HUES64 (cell line): Measurements from ENCODE around the gene DIP2C.
"Not testable (repeated sequence)": the region's sequence is repeated elsewhere in the genome, so short reads cannot be mapped to it uniquely, and the experiment has no call there.

Experiments used
- H3K27ac ChIP-seq: 2 replicates; pipeline ENCODE4 v1.7.0; 2013; ENCODE audit warnings: low read depth, low read length, inconsistent platforms
- H3K27me3 ChIP-seq: 2 replicates; pipeline ENCODE4 v1.6.1; 2013; ENCODE audit warnings: mild to moderate bottlenecking, low read length; ENCODE audit not compliant: insufficient read depth
- H3K36me3 ChIP-seq: 2 replicates; pipeline ENCODE4 v1.6.1; 2013; ENCODE audit warnings: mild to moderate bottlenecking, low read length; ENCODE audit not compliant: insufficient read depth
- H3K4me1 ChIP-seq: 2 replicates; pipeline ENCODE4 v1.6.1; 2013; ENCODE audit warnings: mild to moderate bottlenecking, low read length, moderate library complexity; ENCODE audit not compliant: insufficient read depth
- H3K4me3 ChIP-seq: 2 replicates; pipeline ENCODE4 v1.5.1; 2013; ENCODE audit warnings: mild to moderate bottlenecking, low read length, moderate library complexity
- H3K9ac ChIP-seq: 2 replicates; pipeline ENCODE4 v1.6.1; 2013; ENCODE audit warnings: mild to moderate bottlenecking, low read depth, low read length
- H3K9me3 ChIP-seq: 2 replicates; pipeline ENCODE4 v1.6.1; 2013; ENCODE audit warnings: low read depth, low read length; ENCODE audit not compliant: insufficient read depth
- WGBS: fragments of 150-250, 120-280 bp; methylation state at CpG from one replicate; pipeline ENCODE4 v1.1.7; 2013; ENCODE audit warnings: missing lambda C conversion rate; 5-methylcytosine and 5-hydroxymethylcytosine counted together

Gene DIP2C

DNA sequence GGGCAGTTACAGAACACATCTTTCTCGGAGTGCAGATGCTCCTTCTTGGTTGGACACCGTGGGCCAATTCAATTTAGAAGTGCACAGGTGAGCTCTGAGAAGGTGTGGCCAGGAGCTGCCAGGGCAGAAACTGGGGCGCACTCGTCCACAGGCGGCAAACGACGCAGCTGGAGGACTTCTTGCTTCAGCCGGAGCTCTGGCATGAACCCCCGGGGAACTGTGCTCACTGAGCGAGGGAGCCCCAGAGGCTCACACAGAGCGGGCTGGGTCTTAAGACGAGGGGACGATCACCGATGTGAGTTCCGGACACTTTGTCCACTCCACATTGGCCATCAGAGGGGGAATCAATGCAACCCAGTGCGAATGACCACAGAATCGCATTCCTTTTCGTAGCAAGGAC is 413.8 kb downstream of the DIP2C start:
- Histone ChIP-seq H3K36me3 (peaks cover 4% of the 10 kb centered on the region; the same call in 1 of the 2 replicates), H3K4me1 (no peaks in the 10 kb centered on the region), H3K27me3 (no peaks in the 10 kb centered on the region), H3K27ac (no peak overlapping the region), H3K4me3 (no peak overlapping the region), H3K9me3 (no peaks in the 10 kb centered on the region), H3K9ac (no peak overlapping the region)
- WGBS = 95% methylated on average over 18 of the region's 18 CpGs

DNA sequence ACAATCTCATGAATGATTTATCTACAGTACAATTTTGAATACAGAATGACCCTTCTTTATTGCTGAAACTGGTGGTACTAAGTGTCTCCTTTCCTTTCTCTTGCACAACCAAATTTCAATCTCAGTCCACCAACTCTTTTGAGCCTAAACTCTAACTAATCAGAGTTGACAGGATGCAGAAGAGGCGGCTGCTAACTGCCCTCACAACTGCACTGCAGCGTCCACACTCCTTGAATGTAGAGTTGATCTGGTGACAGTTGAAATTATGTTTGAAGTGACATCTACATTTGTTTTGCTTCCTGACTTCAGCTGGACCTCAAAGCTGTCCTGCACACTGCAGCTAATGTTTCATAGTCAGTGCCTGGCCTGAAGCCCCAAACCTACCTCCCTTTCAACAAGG is 414.6 kb downstream of the DIP2C start:
- H3K27ac ChIP-seq = no peak overlapping the region
- WGBS = 100% methylated on average over 2 of the region's 2 CpGs
- no peak overlapping the region for H3K4me3 ChIP-seq
- H3K4me1 ChIP-seq = no peaks in the 10 kb centered on the region
- no peak overlapping the region for H3K9ac ChIP-seq
- no peaks in the 10 kb centered on the region for H3K36me3 ChIP-seq
- H3K9me3 ChIP-seq = no peaks in the 10 kb centered on the region
- no peaks in the 10 kb centered on the region for H3K27me3 ChIP-seq

- peaks cover 8% of the 10 kb centered on the region for H3K4me1 ChIP-seq
- H3K9ac ChIP-seq = no peak overlapping the region
- 97% methylated on average over 16 of the region's 16 CpGs for WGBS
- H3K9me3 ChIP-seq = no peaks in the 10 kb centered on the region
- H3K27me3 ChIP-seq = no peaks in the 10 kb centered on the region
- H3K27ac ChIP-seq = no peak overlapping the region
- no peak overlapping the region for H3K4me3 ChIP-seq
- no peaks in the 10 kb centered on the region for H3K36me3 ChIP-seq
Observed at GRCh38 chr10:273088-273487, 416.4 kb downstream of the DIP2C start.

GRCh38 chr10:271722-272121 is 417.7 kb downstream of the DIP2C start:
- no peaks in the 10 kb centered on the region for H3K27me3 ChIP-seq
- no peaks in the 10 kb centered on the region for H3K36me3 ChIP-seq
- WGBS = 96% methylated on average over 6 of the region's 6 CpGs
- H3K9me3 ChIP-seq = no peaks in the 10 kb centered on the region
- no peak overlapping the region for H3K4me3 ChIP-seq
- peaks cover 8% of the 10 kb centered on the region for H3K4me1 ChIP-seq
- no peak overlapping the region for H3K9ac ChIP-seq
- no peak overlapping the region for H3K27ac ChIP-seq

GRCh38 chr10:271201-271600 is 418.3 kb downstream of the DIP2C start:
- H3K4me1 ChIP-seq = peaks cover 8% of the 10 kb centered on the region
- H3K9me3 ChIP-seq = no peaks in the 10 kb centered on the region
- no peak overlapping the region for H3K4me3 ChIP-seq
- no peak overlapping the region for H3K27ac ChIP-seq
- 79% methylated on average over 3 of the region's 3 CpGs for WGBS
- no peak overlapping the region for H3K9ac ChIP-seq
- H3K27me3 ChIP-seq = no peaks in the 10 kb centered on the region
- no peaks in the 10 kb centered on the region for H3K36me3 ChIP-seq

DNA sequence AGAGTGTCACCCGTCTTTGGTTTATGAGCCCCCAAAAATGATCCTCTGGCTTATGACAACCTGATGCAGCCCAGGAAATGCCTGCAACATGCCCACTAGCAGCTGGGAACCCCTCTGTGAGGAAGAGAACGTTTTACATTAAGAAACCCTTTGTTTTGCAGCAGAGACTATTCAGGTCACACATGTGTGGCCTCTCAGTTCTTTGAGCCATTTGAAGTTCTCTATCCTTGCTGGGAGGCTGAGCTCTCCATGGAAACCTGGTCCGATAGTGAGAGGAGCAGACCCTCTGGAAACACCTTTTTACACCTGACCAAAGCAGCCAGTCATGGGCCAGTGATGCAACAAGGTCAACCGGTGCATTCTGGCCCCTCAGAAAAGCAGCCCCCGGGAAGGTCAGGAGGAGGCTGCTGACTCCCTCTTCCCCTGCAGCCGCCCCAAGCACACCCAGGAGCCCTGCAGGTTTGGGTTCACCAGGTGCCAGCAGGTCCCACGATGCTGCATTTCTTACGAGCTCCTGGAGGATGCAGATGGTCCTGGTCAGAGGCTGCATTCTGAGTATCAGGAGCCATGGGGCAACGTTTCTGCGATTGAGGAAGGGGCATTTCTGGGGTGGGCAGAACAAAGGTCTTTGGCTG is 419.9 kb downstream of the DIP2C start:
- H3K27ac ChIP-seq = no peak overlapping the region
- H3K9ac ChIP-seq = no peak overlapping the region
- H3K27me3 ChIP-seq = no peaks in the 10 kb centered on the region
- no peaks in the 10 kb centered on the region for H3K9me3 ChIP-seq
- no peaks in the 10 kb centered on the region for H3K36me3 ChIP-seq
- H3K4me3 ChIP-seq = no peak overlapping the region
- H3K4me1 ChIP-seq = peaks cover 8% of the 10 kb centered on the region
- 78% methylated on average over 10 of the region's 10 CpGs for WGBS

- 91% methylated on average over 10 of the region's 11 CpGs for WGBS
- Histone ChIP-seq H3K9ac (no peak overlapping the region), H3K27me3 (no peaks in the 10 kb centered on the region), H3K4me1 (peaks cover 8% of the 10 kb centered on the region), H3K27ac (no peak overlapping the region), H3K9me3 (no peaks in the 10 kb centered on the region), H3K4me3 (no peak overlapping the region), H3K36me3 (no peaks in the 10 kb centered on the region)
Observed at GRCh38 chr10:267705-268104, 421.8 kb downstream of the DIP2C start.

DNA sequence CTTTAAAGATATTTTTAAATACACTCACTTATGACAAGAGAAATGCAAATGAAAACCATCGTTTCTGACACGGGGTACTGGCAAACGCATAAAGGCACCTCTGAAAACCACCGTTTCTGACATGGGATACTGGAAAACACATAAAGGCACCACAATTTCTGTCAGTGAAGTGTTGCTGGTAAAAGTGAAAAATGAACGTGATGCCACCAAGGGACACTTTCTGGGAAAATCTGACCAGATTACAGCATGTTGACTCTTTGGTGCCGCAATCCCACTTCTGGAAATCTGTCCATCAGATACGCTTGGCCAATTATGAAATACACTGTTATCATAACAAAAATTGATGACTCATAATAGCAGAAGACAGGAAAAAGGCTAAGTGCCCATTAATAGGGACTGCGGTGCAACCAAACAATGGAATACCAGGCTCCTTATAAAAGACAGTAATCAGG is 422.5 kb downstream of the DIP2C start:
- peaks cover 8% of the 10 kb centered on the region for H3K4me1 ChIP-seq
- 93% methylated on average over 8 of the region's 8 CpGs for WGBS
- H3K9me3 ChIP-seq = no peaks in the 10 kb centered on the region
- no peak overlapping the region for H3K4me3 ChIP-seq
- H3K9ac ChIP-seq = no peak overlapping the region
- H3K27ac ChIP-seq = no peak overlapping the region
- H3K27me3 ChIP-seq = no peaks in the 10 kb centered on the region
- H3K36me3 ChIP-seq = no peaks in the 10 kb centered on the region

- H3K4me3 ChIP-seq, H3K36me3 ChIP-seq, H3K27ac ChIP-seq, H3K9me3 ChIP-seq, H3K27me3 ChIP-seq, H3K4me1 ChIP-seq, H3K9ac ChIP-seq: not testable (repeated sequence)
- WGBS = 70% methylated on average over 2 of the region's 5 CpGs
Observed at GRCh38 chr10:265816-266588, 423.5 kb downstream of the DIP2C start.

DNA sequence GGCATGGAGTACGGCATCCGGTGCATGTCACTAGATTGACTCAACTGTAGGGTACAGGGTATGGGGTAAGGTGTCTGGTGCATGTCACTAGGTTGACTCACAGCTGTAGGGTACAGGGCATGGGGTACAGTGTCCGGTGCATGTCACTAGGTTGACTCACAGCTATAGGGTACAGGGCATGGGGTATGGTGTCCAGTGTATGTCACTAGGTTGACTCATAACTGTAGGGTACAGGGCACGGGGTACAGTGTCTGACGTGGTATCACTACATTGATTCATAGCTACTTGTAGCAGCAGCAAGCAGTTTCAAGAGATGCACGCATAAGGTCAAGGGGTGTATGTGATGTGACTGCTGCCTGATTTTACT is 424.4 kb downstream of the DIP2C start:
- not testable (repeated sequence) for H3K27ac ChIP-seq, H3K36me3 ChIP-seq, H3K4me1 ChIP-seq, H3K9me3 ChIP-seq, H3K27me3 ChIP-seq, H3K4me3 ChIP-seq, H3K9ac ChIP-seq
- 96% methylated on average over 6 of the region's 6 CpGs for WGBS

DNA sequence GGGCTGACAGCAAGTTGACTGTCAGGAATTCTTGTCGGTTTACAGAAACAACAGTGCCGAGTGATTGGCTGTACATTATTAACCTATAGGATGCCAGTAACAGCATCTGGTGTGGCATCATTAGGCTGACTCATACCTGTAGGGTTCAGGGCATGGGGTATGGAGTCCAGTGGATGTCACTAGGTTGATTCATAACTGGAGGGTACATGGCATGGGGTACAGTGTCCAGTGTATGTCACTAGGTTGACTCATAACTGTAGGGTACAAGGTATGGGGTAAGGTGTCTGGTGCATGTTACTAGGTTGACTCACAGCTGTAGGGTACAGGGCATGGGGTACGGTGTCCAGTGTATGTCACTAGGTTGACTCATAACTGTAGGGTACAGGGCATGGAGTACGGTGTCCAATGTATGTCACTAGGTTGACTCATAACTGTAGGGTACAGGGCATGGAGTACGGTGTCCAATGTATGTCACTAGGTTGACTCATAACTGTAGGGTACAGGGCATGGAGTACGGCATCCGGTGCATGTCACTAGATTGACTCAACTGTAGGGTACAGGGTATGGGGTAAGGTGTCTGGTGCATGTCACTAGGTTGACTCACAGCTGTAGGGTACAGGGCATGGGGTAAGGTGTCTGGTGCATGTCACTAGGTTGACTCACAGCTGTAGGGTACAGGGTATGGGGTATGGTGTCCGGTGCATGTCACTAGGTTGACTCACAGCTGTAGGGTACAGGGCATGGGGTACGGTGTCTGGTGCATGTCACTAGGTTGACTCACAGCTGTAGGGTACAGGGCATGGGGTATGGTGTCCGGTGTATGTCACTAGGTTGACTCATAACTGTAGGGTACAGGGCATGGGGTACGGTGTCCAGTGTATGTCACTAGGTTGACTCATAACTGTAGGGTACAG is 425.1 kb downstream of the DIP2C start:
- H3K9ac ChIP-seq, H3K36me3 ChIP-seq, H3K9me3 ChIP-seq, H3K27ac ChIP-seq, H3K27me3 ChIP-seq, H3K4me3 ChIP-seq, H3K4me1 ChIP-seq: not testable (repeated sequence)
- 81% methylated on average over 10 of the region's 11 CpGs for WGBS
